IMR-90 (cell line): ENCODE measurements around the gene C21orf91. TPM values are rescaled to one million over a fixed set of nuclear protein-coding genes. Genes with fewer than 3 reads are reported as not detected.

Experiments used
- ATAC-seq: fragments of 200-7000 bp; cut with Tn5 transposase; 2 replicates; pipeline ENCODE4 v1.9.1; 2020; ENCODE audit warnings: low read depth, mild to moderate bottlenecking, moderate library complexity
- BruUV-seq: library from RNA; stranded (reverse); fragments of 400-500 nt; replicated peaks from 2 replicates; lab custom pipeline; 2021; lab: Mats Ljungman, UMichigan
- CTCF ChIA-PET: fragments of 300-600 bp; formaldehyde crosslinking; extraction: SDS; loops from one replicate; lab custom pipeline; 2021; ENCODE audit warnings: antibody characterized with exemption; lab: Yijun Ruan, JAX
- POLR2A ChIA-PET: fragments of 300-600 bp; sonication (Branson Sonifier 250); formaldehyde crosslinking; loops from one replicate; lab custom pipeline; 2022; ENCODE audit warnings: antibody characterized with exemption; ENCODE audit not compliant: unreplicated experiment; lab: Charles Lee
- DNase-seq: peaks from one replicate; pipeline ENCODE4 v3.0.0; 2013
- H2AFZ ChIP-seq: replicated peaks from 2 replicates; pipeline ENCODE3; 2013; ENCODE audit warnings: low read length, mild to moderate bottlenecking; ENCODE audit not compliant: poor library complexity
- H2AK5ac ChIP-seq: 2 replicates; pipeline ENCODE4 v1.6.1; 2013; ENCODE audit warnings: low read depth, low read length, inconsistent platforms
- H2AK9ac ChIP-seq: replicated peaks from 2 replicates; pipeline ENCODE3; 2013; ENCODE audit warnings: mild to moderate bottlenecking, low read depth, low read length, moderate library complexity; ENCODE audit not compliant: poor library complexity
- H2BK120ac ChIP-seq: 2 replicates; pipeline ENCODE4 v1.6.1; 2013; ENCODE audit warnings: low read depth, low read length, inconsistent platforms
- H2BK15ac ChIP-seq: 3 replicates; pipeline ENCODE4 v1.6.1; 2013; ENCODE audit warnings: low read depth, low read length, inconsistent platforms
- H2BK20ac ChIP-seq: 2 replicates; pipeline ENCODE4 v1.6.1; 2013; ENCODE audit warnings: low read depth, mild to moderate bottlenecking, inconsistent platforms, low read length, moderate library complexity
- H2BK5ac ChIP-seq: 2 replicates; pipeline ENCODE4 v1.6.1; 2013; ENCODE audit warnings: mild to moderate bottlenecking, low read depth, low read length, inconsistent platforms; ENCODE audit not compliant: poor library complexity, severe bottlenecking
- H3K14ac ChIP-seq: replicated peaks from 2 replicates; pipeline ENCODE4 v1.6.1; 2013; ENCODE audit warnings: low read depth, low read length, inconsistent platforms
- H3K18ac ChIP-seq: 2 replicates; pipeline ENCODE4 v1.6.1; 2013; ENCODE audit warnings: low read depth, low read length, control low read depth
- H3K23ac ChIP-seq: 2 replicates; pipeline ENCODE4 v1.6.1; 2013; ENCODE audit warnings: low read depth, low read length, inconsistent platforms
- H3K27ac ChIP-seq: 2 replicates; pipeline ENCODE4 v1.5.1; 2013; ENCODE audit warnings: mild to moderate bottlenecking, control low read depth, low read length; ENCODE audit not compliant: insufficient read depth
- H3K27me3 ChIP-seq: 2 replicates; pipeline ENCODE4 v1.6.1; 2013; ENCODE audit warnings: low read length; ENCODE audit not compliant: control insufficient read depth, insufficient read depth
- H3K36me3 ChIP-seq: 2 replicates; pipeline ENCODE4 v1.6.1; 2013; ENCODE audit warnings: low read length, mixed read lengths; ENCODE audit not compliant: control insufficient read depth, insufficient read depth
- H3K4ac ChIP-seq: 2 replicates; pipeline ENCODE4 v1.6.1; 2013; ENCODE audit warnings: low read depth, low read length, inconsistent platforms
- H3K4me1 ChIP-seq: 2 replicates; pipeline ENCODE4 v1.6.1; 2013; ENCODE audit warnings: low read length, mixed read lengths; ENCODE audit not compliant: control insufficient read depth, insufficient read depth
- H3K4me2 ChIP-seq: 2 replicates; pipeline ENCODE4 v1.6.1; 2013; ENCODE audit warnings: low read depth, mild to moderate bottlenecking, control low read depth, low read length, moderate library complexity
- H3K4me3 ChIP-seq: 2 replicates; pipeline ENCODE4 v1.5.1; 2013; ENCODE audit warnings: low read depth, mild to moderate bottlenecking, control low read depth, low read length, moderate library complexity; ENCODE audit not compliant: insufficient read depth
- H3K56ac ChIP-seq: 2 replicates; pipeline ENCODE4 v1.6.1; 2013; ENCODE audit warnings: low read length, inconsistent platforms; ENCODE audit not compliant: insufficient read depth; ENCODE audit errors: extremely low read depth
- H3K79me1 ChIP-seq, 2 experiments: 2 replicates each; pipeline ENCODE4 v1.6.1; 2013; ENCODE audit warnings: low read length in 2 of 2, inconsistent platforms in 1 of 2, low read depth in 1 of 2
- H3K9ac ChIP-seq: 2 replicates; pipeline ENCODE4 v1.6.1; 2013; ENCODE audit warnings: low read depth, low read length, control low read depth
- H3K9me1 ChIP-seq: 2 replicates; pipeline ENCODE4 v1.6.1; 2013; ENCODE audit warnings: low read length, inconsistent platforms; ENCODE audit not compliant: insufficient read depth
- H3K9me3 ChIP-seq: 2 replicates; pipeline ENCODE4 v1.6.1; 2013; ENCODE audit warnings: low read length; ENCODE audit not compliant: control insufficient read depth, insufficient read depth
- H4K20me1 ChIP-seq: 2 replicates; pipeline ENCODE4 v1.6.1; 2013; ENCODE audit warnings: low read length, inconsistent platforms; ENCODE audit not compliant: insufficient read depth
- H4K5ac ChIP-seq: 2 replicates; pipeline ENCODE4 v1.6.1; 2013; ENCODE audit warnings: mild to moderate bottlenecking, low read depth, low read length, control low read depth
- H4K8ac ChIP-seq, 2 experiments: 2 replicates each; pipeline ENCODE4 v1.6.1; 2013; ENCODE audit warnings: low read depth in 2 of 2, low read length in 2 of 2, control low read depth in 1 of 2, inconsistent platforms in 1 of 2
- H4K91ac ChIP-seq: 2 replicates; pipeline ENCODE4 v1.6.1; 2013; ENCODE audit warnings: low read depth, low read length, inconsistent platforms; ENCODE audit not compliant: insufficient read depth
- BHLHE40 ChIP-seq: fragments of 150-350 bp; IDR thresholded peaks from 2 replicates; pipeline ENCODE4 v1.6.1; 2016; ENCODE audit warnings: mild to moderate bottlenecking, low read depth, low read length
- CEBPB ChIP-seq: IDR thresholded peaks from 2 replicates; pipeline ENCODE4 v1.6.1; 2012; ENCODE audit warnings: low read depth, low read length, improper control_type of control experiment
- CHD1 ChIP-seq: IDR thresholded peaks from 2 replicates; pipeline ENCODE4 v1.6.1; 2012; ENCODE audit warnings: low read depth, low read length, improper control_type of control experiment
- CTCF ChIP-seq: conservative IDR thresholded peaks from 2 replicates; pipeline ENCODE4 v1.5.1; 2012; ENCODE audit warnings: mild to moderate bottlenecking, low read depth, low read length, improper control_type of control experiment
- ELK1 ChIP-seq: fragments of 150-350 bp; IDR thresholded peaks from 2 replicates; pipeline ENCODE4 v1.6.1; 2016; ENCODE audit warnings: low read depth, mild to moderate bottlenecking, low read length, moderate library complexity, borderline replicate concordance
- FOS ChIP-seq: fragments of 150-350 bp; IDR thresholded peaks from 2 replicates; pipeline ENCODE4 v1.6.1; 2016; ENCODE audit warnings: low read depth, low read length
- MAFK ChIP-seq: IDR thresholded peaks from 2 replicates; pipeline ENCODE4 v1.6.1; 2012; ENCODE audit warnings: low read depth, low read length, improper control_type of control experiment
- MAZ ChIP-seq: IDR thresholded peaks from 2 replicates; pipeline ENCODE4 v1.6.1; 2012; ENCODE audit warnings: low read depth, mild to moderate bottlenecking, low read length, improper control_type of control experiment, moderate library complexity, borderline replicate concordance
- MXI1 ChIP-seq: IDR thresholded peaks from 2 replicates; pipeline ENCODE4 v1.6.1; 2012; ENCODE audit warnings: low read depth, mild to moderate bottlenecking, low read length, moderate library complexity, borderline replicate concordance
- NFE2L2 ChIP-seq: fragments of 150-350 bp; IDR thresholded peaks from 2 replicates; pipeline ENCODE4 v1.6.1; 2016; ENCODE audit warnings: low read depth, mild to moderate bottlenecking, low read length
- POLR2A ChIP-seq: IDR thresholded peaks from 2 replicates; pipeline ENCODE4 v1.6.1; 2012; ENCODE audit warnings: mild to moderate bottlenecking, low read depth, low read length
- RAD21 ChIP-seq: IDR thresholded peaks from 2 replicates; pipeline ENCODE4 v1.6.1; 2012; ENCODE audit warnings: low read length, improper control_type of control experiment
- RCOR1 ChIP-seq: IDR thresholded peaks from 2 replicates; pipeline ENCODE4 v1.6.1; 2012; ENCODE audit warnings: mild to moderate bottlenecking, low read length, improper control_type of control experiment; ENCODE audit not compliant: insufficient replicate concordance
- RFX5 ChIP-seq: IDR thresholded peaks from 2 replicates; pipeline ENCODE4 v1.8.0; 2012; ENCODE audit warnings: low read depth, mild to moderate bottlenecking, low read length, moderate library complexity
- SMC3 ChIP-seq: fragments of 150-350 bp; IDR thresholded peaks from 2 replicates; pipeline ENCODE4 v1.6.1; 2016; ENCODE audit warnings: low read depth, mild to moderate bottlenecking, antibody characterized with exemption, low read length, moderate library complexity
- USF2 ChIP-seq: fragments of 150-350 bp; IDR thresholded peaks from 2 replicates; pipeline ENCODE4 v1.6.1; 2017; ENCODE audit warnings: mild to moderate bottlenecking, antibody characterized with exemption, low read length, low read depth
- WGBS, 2 experiments: methylation state at CpG; one replicate each; pipeline versions ENCODE4 v1.1.5 to v1.1.7; 2013; ENCODE audit warnings: missing lambda C conversion rate in 2 of 2; ENCODE audit not compliant: insufficient read length in 1 of 2; ENCODE audit errors: extremely low coverage in 2 of 2; 5-methylcytosine and 5-hydroxymethylcytosine counted together
- dilution Hi-C: fragments of 300-500 bp; cut with HindIII; formaldehyde crosslinking; loops from one replicate; pipeline ENCODE4 v1.14.3; 2018; ENCODE audit warnings: low sequenced_read_pairs; ENCODE audit not compliant: unreplicated experiment
- in situ Hi-C: fragments of 300-500 bp; cut with MboI; formaldehyde crosslinking; loops from 3 replicates; pipeline ENCODE4 v1.14.3; 2019; ENCODE audit warnings: low sequenced_read_pairs, inconsistent platforms, mixed read lengths
- intact Hi-C: fragments of 100-400 bp; cut with micrococcal nuclease; formaldehyde crosslinking; loops from 2 replicates; pipeline ENCODE4 v1.10.0; 2022
- polyA plus RNA-seq, 3 experiments: library from polyadenylated mRNA; depleted of rRNA; stranded (reverse); fragments of >200 nt; gene quantifications; 2 replicates each; pipeline ENCODE4 v1.2.3, GENCODE V29; 2012; ENCODE audit warnings: low replicate concordance in 1 of 3
- total RNA-seq: library from RNA; depleted of rRNA; stranded (reverse); fragments of >200 nt; gene quantifications from 2 replicates; pipeline ENCODE4 v1.2.3, GENCODE V29; 2012

Gene C21orf91
- total and polyA plus RNA-seq, 2 of the 4 experiments (the other 2 are of a cell fraction), result 3.7 to 9.3 TPM

GRCh38 chr21:17752171-17752570 lies 67.0 kb downstream of the C21orf91 start:
- ChIA-PET POLR2A (no interaction called here), CTCF (no interaction called here)
- DNase-seq (no peak), ATAC-seq (no peak)
- Histone ChIP-seq H4K8ac (no peak overlapping the region), H3K9ac (no peak overlapping the region), H2BK5ac (no peak overlapping the region), H2BK20ac (no peak overlapping the region), H3K27ac (no peak overlapping the region), H3K4me3 (no peak overlapping the region), H3K9me1 (no peaks in the 10 kb centered on the region), H2BK120ac (no peak overlapping the region), H3K79me1 (no peaks in the 10 kb centered on the region), H3K56ac (no peak overlapping the region), H3K14ac (no peak overlapping the region), H2AFZ (no peak overlapping the region), H3K23ac (no peak overlapping the region), H3K4me1 (no peaks in the 10 kb centered on the region), H3K4me2 (no peak overlapping the region), H3K36me3 (no peaks in the 10 kb centered on the region), H4K5ac (no peak overlapping the region), H4K20me1 (no peaks in the 10 kb centered on the region), H3K4ac (no peak overlapping the region), H2AK9ac (no peak overlapping the region), H2BK15ac (no peak overlapping the region), H3K18ac (no peak overlapping the region), H3K9me3 (no peaks in the 10 kb centered on the region), H3K27me3 (no peaks in the 10 kb centered on the region), H4K91ac (no peak overlapping the region), H2AK5ac (no peak overlapping the region)
- 20% methylated on average over 1 of the region's 2 CpGs; no CpG with 5 or more reads in 1 of the 2 experiments for WGBS, 2 experiments
- intact Hi-C loops (no loop called here), dilution Hi-C loops (no loop called here), in situ Hi-C loops (no loop called here)
- TF ChIP-seq CEBPB (no peak), RAD21 (no peak), USF2 (no peak), NFE2L2 (no peak), MAZ (no peak), FOS (no peak), POLR2A (no peak), RCOR1 (no peak), CHD1 (no peak), CTCF (no peak), SMC3 (no peak), MXI1 (no peak), ELK1 (no peak), MAFK (no peak), BHLHE40 (no peak), RFX5 (no peak)
- BruUV-seq, result no TSS peak
